Upper lobe of left lung (tissue), 4 donors: ENCODE measurements around the gene KREMEN2.

Experiments
- CTCF ChIP-seq, 6 experiments: fragments of 450-650 bp in 4 of 6; fragments of 200-600 bp in 2 of 6; sonication (generic) in 2 of 6; IDR thresholded peaks; one replicate each; pipeline ENCODE4 v1.5.1; 2016 to 2019; ENCODE audit warnings: antibody characterized with exemption in 6 of 6
- POLR2AphosphoS5 ChIP-seq, 2 donors: sonication (generic); formaldehyde crosslinking; IDR thresholded peaks; one replicate each; pipeline ENCODE4 v1.5.1; 2017; ENCODE audit warnings: antibody characterized with exemption in 2 of 2

GRCh38 chr16:2963723-2964474, at the start of gene KREMEN2:
- TF ChIP-seq POLR2AphosphoS5 (IDR thresholded peaks at IDR 0.05) (no peak), CTCF (IDR thresholded peaks at IDR 0.05) (no peak)
